Stimulated activated CD4-positive, alpha-beta T cell treated with anti-CD3 and anti-CD28 coated beads, Interleukin-12 subunit alpha, Interleukin-12 subunit beta, amount 100 ng/mL, for 48 hours (primary cell): Measurements from ENCODE around the gene SNCA.

ENCODE experiments used
- DNase-seq, 3 donors: peaks; one replicate each; pipeline ENCODE4 v3.0.0-alpha.2; 2020; ENCODE audit warnings: low read depth in 2 of 3, low spot score in 1 of 3

The SNCA gene

GRCh38 chr4:89836897-89837384, at the start of gene SNCA:
Gene SNCA (minus strand): TSS chr4:89837161. CDS start chr4:89835667, 1,494 bp downstream.
- DNase-seq, result peak in 2 of 3 donors; percentile 14 to 30

GRCh38 chr4:89879215-89879614, 42.3 kb upstream of the SNCA start:
- no peak for DNase-seq

- DNase-seq, result no peak
Measured at GRCh38 chr4:89878611-89879010, 41.6 kb upstream of the SNCA start.

DNA sequence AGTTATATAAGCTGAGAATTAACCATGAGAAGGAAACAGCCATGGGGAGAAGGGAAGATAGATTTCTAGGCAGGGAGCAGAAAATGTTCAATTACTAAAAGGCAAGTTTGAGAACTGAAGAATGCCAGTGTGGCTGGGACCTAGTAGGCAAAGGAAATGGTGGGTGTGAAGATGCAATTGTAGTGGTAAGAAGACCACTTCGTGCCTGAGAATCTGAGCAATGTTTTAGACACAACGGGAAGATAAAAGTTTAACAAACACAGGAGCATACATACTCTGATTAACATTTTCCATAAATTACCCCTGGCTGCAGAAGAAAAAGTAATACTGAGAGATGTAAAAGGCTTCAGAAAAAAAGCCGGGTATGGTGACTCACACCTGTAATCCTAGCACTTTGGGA, 39.6 kb upstream of the SNCA start:
- no peak for DNase-seq

DNA sequence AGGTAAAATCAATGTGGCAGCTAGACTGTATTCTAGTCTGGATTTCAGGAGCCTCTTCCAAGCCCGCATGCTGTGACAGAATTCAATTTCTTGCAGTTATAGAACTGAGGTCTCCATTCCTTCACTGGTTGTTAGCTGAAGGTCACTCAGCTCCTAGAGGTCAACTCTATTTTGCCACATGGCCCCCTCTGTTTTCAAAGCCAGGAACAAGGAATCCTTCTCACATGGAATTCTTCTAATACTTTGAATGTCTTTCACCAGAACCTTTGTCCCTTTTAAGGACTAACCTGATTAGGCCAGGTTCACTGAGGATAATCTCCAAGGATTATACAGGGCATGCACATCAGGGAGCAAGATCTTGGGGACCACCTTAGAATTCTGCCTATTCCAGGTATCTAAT, 34.2 kb upstream of the SNCA start:
- no peak for DNase-seq

DNA sequence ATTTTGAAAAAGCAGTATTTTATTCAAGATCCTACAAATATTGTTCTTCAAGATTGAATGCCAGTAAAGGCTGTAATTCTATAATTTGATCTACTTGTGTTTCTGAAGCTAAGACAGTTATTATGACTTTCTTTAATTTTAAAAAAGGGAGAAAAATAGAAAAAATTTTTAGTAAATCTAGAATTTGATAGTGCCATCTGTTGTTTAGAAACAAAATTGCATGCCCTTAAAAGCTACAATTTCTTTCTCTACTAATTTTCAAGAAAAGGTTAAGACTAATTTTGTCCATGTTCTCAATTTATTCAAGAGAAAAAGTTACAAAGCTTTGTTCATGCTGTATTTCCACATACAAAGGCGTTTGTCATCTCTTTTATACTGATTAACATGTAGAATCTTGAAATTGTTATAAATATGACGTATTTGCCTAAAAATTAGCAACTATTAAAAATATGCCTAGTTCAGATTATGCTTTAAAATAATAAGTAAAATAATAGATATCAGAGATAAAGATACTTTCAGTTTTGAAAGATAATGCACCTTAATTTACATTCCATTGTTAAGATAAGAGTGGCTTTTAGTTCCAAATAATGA, 32.1 kb upstream of the SNCA start:
- DNase-seq, result no peak

DNA sequence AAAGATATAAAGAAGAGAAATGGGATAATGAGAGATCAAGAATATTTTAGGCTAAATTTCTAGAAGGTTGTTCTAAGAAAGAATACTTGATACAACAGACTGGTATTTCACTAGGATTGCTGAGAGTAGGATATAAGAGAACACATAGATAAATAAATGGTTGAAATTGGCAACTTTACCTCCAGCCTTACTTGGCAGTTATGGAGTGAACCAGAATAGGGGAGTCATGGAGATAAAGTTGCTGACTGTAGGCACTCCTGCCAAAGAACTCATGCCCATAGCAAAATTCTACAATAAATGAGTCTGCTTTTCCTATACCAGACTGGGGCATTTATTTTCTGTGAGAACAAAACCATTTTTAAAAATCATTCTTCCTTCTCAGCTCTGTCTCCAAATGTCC, 31.3 kb upstream of the SNCA start:
- no peak for DNase-seq

GRCh38 chr4:89863533-89863932, 26.6 kb upstream of the SNCA start:
- no peak for DNase-seq

GRCh38 chr4:89860971-89861370, 24.0 kb upstream of the SNCA start:
- no peak for DNase-seq

DNA sequence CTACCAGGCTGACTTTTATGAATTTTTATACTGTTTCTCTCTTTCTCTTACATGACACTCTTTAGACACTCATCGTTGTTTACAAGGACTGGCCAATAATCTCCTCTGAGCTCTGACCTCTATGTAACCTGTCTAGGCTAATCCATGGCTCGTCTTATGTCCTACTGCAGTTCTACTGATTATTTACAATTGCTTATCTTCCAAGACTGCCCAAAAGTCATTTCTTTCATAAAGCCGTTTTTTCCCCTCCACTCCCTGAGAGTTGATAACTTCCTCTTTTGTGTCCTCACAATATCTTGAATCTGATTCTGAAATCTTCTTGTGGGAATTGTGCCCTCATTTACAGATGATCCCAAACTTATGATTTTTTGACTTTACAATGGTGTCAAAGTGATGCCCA, 18.3 kb upstream of the SNCA start:
- DNase-seq, result no peak

DNA sequence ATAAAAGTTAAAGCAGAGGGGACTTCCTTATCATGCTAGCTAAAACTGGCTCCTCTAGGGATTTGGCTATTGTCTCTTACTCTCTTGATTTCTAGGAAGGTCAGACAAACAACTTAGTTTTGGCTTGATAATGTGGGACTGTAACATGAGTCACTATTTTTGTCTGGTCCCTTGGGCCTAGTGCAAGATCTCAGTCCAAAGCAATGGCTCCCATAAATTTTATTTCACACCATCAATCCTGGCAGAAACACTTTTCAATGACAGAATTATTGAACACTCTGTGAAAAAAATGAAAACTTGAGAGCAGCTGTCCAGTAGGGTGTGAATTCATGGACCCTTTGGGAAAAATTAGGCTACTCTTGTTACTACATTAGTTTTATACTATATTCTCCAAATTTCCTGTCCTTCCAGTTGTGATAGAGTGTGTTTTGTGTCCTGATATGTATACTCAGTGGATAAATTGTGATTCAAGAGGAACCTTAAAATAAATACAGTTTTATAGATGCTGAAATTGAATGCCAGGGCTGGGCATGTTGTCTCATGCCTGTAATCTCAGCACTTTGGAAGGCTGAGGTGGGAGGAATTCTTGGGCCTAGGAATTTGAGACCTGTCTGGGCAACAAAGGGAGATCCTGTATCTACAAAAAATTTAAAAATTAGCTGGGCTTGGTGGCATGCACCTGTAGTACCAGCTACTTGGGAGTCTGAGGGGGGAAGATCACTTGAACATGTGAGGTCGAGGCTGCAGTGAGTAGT, 10.8 kb upstream of the SNCA start:
- no peak for DNase-seq

- no peak for DNase-seq
Measured at GRCh38 chr4:89839558-89839957, 2.6 kb upstream of the SNCA start.

DNA sequence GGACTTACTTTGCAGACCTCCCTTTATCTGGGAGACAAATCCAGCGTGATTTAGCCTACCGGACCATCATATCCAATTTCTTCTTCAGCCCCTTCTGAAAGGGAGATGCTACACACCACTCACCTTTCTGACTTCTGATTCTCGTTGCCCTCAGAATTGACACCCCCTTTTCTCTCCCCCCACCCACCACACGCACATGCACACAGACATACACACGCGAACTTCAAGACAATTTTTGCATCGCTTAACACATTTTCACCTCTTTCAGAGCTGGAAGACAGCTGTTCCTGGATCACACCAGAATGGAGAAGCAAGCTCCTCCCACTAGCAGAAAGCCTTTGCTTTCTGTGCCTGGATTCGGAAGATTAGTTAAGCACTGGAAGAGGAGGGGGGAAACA, 1.0 kb upstream of the SNCA start:
- DNase-seq, result no peak

GRCh38 chr4:89837385-89837992, 528 bp upstream of the SNCA start:
- DNase-seq, result peak in 1 of 3 donors; percentile 6

GRCh38 chr4:89836031-89836745, 773 bp downstream of the SNCA start:
- no peak for DNase-seq

DNA sequence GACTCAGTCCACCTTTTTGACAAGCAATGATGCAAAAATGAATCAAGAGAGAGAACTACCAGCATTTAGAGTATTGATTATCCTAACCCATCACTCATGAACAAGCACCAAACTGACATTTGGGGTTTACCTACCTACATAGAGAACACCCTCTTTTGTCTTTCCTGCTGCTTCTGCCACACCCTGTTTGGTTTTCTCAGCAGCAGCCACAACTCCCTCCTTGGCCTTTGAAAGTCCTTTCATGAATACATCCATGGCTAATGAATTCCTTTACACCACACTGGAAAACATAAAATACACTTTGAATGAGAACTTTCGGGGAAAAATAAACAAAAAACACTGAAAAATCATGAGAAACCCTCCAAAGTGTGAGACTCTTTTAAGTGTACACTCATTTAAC, 1.5 kb downstream of the SNCA start:
- no peak for DNase-seq

- no peak for DNase-seq
Measured at GRCh38 chr4:89834486-89835209, 2.3 kb downstream of the SNCA start.

DNA sequence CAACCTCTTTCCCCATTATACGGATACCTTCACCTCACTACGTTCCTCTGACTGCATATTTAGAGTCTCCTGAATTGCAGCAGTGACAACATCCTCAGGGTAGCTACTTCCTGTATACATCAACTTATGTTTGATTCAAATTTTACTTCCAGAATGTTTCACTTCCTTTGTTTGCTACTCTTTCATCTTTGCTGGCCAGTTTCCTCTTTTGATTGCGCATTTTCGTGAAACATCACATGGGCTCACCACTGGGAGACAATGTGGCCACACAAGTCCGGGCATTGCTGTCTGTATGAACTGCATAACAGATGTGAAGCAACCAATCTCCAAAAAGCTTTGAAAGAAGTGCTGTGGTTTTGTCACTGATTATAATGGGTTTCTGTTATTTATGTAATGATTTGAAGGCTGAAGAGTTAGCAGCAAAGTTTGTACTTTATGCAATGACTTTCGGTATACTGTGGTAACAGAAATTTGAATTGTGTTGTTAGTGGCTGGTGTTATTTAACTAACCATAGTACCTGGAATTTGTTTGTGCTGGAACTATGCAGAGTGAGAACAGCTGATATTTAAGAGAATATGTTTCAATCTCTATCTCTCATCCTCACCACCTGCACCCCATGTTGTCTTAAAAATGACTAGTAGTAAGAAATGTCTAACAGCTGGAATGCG, 7.4 kb downstream of the SNCA start:
- DNase-seq, result peak in 1 of 3 donors; percentile 3

GRCh38 chr4:89823416-89823815, 13.5 kb downstream of the SNCA start:
- no peak for DNase-seq

DNA sequence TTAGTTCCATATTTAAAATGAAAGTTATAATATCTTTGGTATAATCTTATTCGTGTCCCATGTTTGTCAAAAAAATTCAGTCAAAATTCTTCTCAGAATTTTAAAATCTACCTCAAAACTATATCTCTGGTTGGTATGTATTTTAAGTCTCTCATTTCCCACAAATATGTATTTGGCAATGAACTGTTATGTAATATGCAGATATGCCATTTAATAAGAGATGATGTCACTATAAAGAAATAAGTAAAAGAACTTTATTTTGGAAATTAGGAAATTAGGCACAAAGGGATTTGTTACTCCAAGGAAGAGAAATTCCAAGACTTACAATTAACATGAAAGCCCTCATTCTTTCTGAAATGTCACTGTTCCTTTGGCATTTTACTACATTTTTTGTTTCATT, 15.3 kb downstream of the SNCA start:
- DNase-seq, result no peak

DNA sequence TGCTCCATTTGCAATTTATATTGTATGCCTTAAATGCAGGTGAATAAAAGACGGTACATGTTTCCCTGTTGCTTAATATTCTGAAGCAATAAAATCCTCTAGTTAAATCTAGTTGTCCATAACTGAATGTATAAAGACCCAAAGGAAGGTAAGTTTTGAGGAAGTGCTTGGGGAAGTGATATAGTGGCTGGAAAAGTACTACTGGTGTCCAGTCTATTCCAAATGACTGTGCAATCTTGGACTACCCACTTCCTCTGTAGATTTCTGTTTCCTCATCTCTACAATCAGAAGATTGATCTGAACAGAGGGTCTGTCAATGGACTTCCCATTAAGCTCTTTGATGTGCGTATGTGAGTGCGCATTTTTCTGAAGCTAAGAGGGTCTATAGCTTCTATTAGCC, 17.0 kb downstream of the SNCA start:
- DNase-seq, result no peak
